ENCODE measurements around the gene FHOD3.

Gene FHOD3

DNA sequence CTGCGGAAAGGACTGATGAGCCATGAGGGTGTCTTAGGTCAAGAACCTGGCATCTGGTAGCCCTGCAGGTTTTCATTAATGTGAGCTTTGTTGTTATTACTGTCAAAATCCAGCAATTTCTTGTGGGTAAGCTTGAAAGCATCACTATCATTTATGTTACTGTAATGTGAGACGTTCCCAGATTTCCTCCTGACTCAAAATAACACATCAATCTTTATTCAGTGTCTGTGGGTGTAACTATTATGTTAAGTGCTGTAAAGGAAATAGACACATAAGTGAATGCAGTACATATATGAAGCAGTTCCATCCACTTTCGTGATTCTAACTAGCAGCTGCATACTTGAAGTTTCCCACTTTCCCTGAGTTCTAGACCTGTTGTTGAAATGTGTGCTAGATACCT lies 89.8 kb downstream of the FHOD3 start:
- DNase-seq: no peak

DNA sequence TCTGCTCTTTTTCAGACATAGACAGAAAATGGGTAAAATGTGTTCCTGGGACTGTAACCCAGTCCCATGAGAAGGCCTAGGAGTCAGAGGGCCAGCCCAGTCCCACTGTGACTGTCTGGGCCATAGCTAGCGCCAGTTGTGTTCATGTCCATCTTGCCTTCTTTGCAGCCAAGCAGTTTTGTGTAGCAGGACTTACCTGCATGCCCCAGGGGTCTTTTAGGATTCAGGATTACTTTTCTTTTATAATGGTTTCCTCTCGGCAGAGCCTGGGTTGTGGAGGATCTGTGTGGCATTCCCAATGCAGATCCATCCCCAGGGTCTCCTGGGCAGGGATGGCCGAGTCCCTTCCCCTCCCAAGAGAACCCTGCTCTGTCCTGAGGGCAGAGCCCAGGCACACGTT lies 90.8 kb downstream of the FHOD3 start:
- DNase-seq: no peak

DNA sequence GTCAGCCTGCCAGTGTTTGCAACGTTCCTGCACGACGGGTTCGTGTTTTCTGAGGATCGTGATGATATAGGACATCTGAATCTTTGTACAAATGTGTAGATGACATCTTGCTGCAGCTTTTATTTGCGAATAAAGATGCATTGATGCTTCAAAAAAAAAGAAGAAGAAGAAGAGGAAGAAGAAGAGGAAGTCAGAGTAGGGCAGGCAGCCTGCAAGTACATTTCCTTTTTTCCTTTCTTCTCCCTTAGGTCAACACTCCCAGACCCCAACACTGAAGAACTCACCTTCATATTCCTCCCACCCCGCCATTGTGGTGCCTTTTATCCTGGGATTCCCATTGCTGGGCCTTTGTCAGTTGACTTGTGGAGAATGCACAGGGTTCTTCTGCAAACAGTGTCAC lies 91.5 kb downstream of the FHOD3 start:
- DNase-seq: no peak

DNA sequence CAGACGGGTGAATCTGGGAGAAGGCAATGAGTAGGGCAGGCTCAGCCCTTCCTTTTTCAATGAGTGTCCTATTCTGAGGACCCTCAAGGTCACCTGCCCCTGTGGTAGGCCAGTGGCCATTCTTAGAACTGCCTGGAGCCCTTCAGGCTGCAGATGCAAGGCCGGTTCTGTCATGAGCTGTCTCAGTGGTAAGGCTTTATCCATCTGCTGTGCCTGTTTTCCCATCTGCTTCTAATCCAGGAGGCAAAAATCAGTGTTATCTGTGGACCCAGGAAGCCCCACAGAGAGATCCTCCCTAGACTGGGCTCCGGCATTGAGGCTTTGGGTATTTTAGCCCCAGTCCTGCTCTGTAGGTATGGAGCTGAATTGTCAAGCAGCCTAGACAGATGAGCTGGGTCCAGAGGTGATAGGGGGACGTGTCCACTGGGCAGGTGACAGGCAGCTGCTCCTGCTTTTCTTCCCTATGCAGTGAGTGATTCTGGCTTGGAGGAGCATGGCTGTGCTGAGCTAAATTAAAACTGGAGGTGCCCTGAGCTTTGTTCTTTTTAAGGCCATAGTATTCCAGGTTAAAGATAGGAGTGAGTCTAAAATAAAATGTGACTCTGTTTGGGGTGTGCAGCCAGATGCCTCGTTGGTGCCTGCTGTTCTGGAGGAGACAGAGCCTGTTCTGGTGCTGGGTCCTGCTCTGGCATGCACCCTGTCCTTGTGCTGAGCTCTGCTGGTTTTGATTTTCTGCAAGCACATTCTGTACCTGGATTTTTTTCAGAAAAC lies 92.5 kb downstream of the FHOD3 start:
- DNase-seq: no peak

DNA sequence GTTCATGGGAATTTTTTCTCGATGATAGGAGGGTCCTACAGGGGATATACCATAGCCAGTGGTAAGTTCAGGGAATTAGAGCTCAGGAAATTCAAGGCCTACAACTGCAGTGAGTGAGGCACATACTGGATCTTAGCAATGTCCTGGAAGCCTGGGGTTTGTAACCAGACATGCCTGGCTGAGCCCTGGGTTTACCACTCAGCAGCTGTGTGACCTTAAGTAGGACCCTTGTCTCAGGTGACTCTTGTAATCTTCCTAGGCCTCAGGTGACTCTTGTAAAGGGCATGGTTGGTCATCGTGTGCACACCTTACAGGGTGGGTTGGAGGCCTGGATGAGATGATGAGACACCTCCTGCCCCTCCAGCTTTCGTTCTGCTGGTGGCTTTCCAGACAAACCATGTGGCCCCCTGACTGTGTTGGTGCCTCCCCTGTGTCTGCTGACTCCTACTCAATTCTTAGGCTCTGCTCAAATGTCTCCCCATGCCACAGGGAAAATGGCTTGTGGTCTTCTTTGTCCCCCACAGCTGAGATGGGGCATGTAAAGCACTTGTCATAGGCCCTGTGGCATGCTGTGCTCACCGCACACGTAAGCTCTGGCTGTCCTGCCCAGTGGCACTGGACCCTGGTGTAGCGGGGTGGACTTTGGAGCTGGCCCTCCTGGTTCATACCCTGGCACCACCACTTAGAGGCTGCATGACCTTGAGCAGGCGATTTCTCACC lies 94.1 kb downstream of the FHOD3 start:
- no peak for DNase-seq

DNA sequence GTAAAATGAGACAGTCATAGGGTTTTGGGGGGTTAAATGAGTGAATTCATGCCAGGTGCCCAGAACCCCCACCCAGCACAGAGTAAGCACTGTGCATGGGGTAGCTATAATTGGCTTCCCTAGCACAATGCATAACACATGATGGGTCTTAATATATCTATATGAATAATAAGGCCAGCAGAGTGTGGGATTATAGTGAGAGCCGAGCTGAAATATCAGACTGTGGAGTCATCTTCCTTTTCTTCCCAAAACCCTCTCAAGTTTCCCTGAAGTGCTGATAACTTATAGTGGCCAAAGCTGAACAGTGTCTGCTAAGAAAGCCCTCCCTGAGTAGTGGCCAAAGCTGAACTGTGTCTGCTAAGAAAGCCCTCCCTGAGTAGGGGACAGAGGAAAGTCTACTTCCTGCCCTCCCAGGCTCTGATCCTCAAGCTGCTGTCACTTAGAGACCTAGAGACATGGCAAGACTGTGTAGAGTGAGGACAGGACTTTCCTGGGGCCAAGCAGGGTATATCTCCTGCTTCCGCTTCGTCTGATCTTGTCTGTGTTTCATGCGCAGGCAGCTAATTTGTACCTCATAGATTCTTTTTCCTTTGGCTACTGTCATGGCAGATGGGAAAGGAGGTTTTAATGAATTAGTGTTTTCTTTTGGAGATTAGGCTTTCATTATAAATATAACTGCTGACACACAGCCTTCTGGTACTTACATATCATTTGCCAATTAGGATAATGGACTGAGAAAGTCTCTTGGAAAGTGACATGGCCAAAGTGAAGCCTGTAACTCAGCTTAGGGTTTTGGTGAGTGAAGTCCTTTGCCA lies 94.9 kb downstream of the FHOD3 start:
- no peak for DNase-seq

DNA sequence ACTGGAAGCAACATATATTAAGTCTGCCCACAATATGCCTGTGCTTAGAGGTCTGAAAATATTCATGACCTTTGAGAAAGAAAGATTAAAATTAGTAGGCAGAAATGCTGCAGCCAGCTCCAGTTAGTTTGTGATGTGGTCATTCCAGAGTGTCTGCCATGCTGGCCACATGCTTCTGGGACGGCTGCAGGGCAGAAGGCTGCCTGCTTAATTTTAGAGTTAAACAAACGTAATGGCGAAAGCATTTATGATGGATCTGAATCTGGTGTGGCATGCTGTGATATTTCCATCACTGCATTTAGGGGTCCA lies 95.4 kb downstream of the FHOD3 start:
- DNase-seq: no peak

GRCh38 chr18:36394486-36394885 lies 97.0 kb downstream of the FHOD3 start:
- DNase-seq: no peak

DNA sequence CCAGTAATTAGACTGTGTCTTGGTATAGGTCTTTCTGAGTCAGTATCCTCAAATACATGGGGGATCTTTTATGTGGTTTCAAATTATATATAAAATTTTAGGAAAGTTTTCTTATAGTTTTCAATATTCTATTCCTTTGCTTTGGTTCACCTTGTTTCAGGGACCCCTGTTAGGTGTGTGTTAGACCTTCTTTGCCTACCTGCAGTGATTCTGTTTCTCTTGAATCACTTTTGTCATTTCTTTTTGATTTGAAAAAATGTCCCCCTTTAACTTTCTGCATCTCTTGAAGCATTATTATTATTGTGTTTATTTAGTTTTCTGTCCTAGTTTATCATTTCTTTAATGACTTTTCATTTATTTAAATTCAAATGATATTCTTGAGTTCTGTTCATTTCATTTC lies 98.7 kb downstream of the FHOD3 start:
- no peak for DNase-seq

DNA sequence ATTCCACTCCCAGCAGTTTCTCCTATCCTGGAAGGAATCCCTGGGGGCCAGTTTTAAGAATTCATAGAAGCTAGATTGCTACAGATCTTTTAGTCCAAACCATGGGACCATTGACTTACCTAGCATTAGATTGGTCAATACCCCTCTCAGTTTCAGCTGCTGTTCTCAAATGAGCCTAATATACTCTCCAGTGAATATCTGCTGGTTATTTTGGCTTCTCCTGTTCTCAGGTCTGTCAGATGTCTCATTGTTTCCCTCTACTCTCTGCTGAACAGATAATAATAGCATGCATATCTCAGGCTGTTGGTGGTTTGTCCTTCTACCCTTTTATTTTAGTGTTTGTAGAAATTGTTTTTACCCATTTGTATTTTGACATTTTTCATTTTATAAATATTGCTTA lies 99.5 kb downstream of the FHOD3 start:
- DNase-seq: no peak

- DNase-seq: no peak
These were observed 100.9 kb downstream of the FHOD3 start for GRCh38 chr18:36398419-36398818.

DNA sequence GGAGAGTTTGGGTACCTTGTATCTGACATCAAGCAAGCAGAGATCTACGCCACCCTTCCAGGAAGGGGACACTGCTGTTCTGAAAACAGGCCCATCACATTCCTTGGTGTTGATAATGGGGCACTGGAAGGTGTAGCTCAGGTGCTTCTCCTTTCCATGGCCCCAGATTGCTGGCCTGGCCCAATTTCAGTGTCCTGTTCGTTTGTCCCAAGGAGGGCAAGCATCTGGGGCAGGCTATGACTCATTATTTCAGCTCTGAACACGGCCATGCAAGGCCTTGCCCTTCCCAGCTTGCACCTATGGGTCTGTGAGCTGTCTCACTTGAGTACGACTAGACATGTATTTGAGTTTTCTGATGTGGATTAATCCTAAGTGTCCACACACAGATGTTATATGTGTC lies 101.5 kb downstream of the FHOD3 start:
- DNase-seq: no peak

DNA sequence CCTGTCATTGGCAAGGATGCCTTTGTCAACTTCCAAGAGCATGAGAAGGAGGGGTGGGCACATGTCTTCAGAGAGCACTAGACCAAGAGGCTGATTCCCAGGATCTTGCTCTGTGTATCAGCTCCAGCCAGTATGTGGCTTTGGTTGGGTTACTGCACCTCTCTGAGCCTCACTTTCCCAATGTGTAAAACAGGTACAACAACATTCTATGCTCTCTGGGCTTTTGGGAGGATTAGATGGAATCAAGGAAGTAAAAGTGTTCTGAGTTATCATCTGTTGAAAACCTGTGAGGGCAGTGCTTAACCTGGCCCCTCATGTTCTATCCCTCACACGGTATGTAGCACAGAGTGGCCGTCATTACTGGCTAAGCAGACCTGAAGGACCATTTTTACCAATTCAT lies 103.9 kb downstream of the FHOD3 start:
- DNase-seq: no peak

GRCh38 chr18:36402765-36403396 lies 105.4 kb downstream of the FHOD3 start:
- DNase-seq: no peak

- DNase-seq: no peak
These were observed 106.6 kb downstream of the FHOD3 start for GRCh38 chr18:36403896-36404820.

DNA sequence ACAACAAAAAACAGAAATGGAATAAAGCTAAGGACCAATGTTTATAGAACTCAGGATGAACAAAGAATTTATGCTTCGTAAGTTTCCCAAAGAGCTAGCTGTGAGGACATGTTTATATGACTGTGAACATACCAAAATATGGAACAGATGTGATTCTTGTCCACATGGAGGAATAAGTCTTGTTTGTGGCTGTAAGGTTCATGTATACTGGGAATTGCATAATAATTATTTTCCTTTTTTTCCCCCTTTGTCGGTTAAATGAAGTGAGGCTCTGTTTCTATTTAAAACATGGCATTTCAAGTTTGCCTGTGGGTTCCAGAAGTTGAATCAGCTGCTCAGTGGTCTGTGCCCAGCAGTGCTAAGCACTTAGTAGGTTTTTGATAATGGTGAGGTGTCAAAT lies 108.1 kb downstream of the FHOD3 start:
- no peak for DNase-seq

DNA sequence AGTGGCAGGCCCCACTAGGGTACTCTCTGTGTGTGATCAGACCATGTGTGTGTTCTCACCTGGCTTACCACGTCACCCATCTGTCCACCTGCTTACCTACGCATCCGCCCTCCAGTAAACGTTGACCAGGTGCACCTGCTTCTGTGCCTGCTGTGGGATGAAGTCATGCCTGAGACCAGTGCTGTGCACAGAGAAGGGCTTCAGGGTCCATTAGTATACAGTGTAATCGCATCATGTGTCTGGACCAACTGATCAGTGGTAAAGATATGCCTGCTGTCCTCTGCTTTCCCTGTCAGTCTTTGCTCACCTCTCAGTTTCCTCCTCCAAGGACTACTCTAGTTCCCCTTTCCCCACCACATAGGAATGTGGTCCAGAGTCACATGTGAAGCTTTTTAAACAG lies 109.3 kb downstream of the FHOD3 start:
- DNase-seq: no peak

DNA sequence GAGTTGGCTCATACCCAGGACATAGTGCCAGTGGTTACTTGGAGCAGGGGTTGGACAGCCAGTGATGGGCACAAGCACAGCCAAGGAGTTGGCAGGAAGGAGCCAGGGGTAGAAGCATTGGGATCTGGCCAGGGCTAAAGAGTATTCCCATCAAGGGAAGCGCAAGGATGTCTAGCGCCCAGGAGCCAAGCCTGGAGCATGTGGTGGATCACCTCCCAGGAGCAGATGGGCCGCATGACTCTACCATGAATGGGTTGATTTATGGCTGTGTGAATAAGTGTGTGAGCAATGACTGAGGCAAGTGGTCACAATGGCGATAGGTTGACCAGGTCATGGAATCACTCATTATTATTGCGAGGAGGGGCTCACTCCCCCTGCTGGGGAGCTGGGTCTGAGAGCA lies 111.1 kb downstream of the FHOD3 start:
- DNase-seq: no peak

DNA sequence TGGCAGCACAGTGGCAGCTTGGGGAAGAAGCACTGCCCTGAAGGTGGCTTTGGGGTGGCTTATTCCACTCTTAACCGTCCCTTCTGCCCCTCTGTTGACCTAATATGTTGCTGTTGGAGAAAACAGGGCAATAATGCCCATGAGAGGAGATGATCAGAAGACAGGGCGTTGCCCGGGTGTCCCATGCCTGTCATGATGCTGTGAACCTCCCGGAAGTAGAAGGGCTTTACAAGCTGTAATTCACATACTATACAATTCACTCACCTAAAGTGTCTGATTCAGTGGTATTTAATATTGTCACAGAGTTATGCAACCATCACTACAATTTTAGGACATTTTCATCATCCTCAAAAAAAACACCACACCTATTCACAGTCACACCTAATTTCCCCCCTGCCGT lies 112.3 kb downstream of the FHOD3 start:
- no peak for DNase-seq

GRCh38 chr18:36410346-36410745 lies 112.8 kb downstream of the FHOD3 start:
- DNase-seq: no peak

- DNase-seq: no peak
These were observed 114.2 kb downstream of the FHOD3 start for GRCh38 chr18:36411745-36412168.

- no peak for DNase-seq
These were observed 115.3 kb downstream of the FHOD3 start for GRCh38 chr18:36412778-36413177.

Data from DMS79 (cell line).